Esophagus squamous epithelium (tissue), 4 donors: ENCODE measurements around the gene SPATA6.

Experiments
- CTCF ChIP-seq, 6 experiments: fragments of 450-650 bp in 4 of 6; fragments of 200-600 bp in 2 of 6; sonication (generic) in 2 of 6; IDR thresholded peaks; one replicate each; pipeline ENCODE4 v1.5.1; 2016 to 2019; ENCODE audit warnings: antibody characterized with exemption in 6 of 6, mild to moderate bottlenecking in 4 of 6, moderate library complexity in 4 of 6
- POLR2A ChIP-seq, 4 donors: fragments of 450-650 bp; IDR thresholded peaks; one replicate each; pipeline ENCODE4 v1.6.1; 2017; ENCODE audit warnings: antibody characterized with exemption in 4 of 4, mild to moderate bottlenecking in 4 of 4, moderate library complexity in 3 of 4

DNA sequence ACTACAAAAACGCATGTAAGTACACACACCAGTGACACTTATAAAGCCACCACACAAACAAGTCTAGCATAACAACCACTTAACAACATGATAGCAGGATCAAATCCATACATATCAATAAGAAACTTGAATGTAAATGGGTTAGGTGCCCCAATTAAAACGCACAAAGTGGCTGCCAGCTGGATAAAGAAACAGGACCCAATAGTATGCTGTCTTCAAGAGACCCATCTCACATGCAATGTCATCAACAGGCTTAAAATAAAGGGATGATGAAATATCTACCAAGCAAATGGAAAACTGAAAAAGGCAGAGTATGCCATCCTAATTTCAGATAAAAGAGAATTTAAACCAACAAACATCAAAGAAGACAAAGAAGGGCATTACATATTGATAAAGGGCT is 139.9 kb downstream of the SPATA6 start:
- TF ChIP-seq POLR2A (IDR thresholded peaks at IDR 0.05) (no peak), CTCF (IDR thresholded peaks at IDR 0.05) (no peak)
